ENCODE data around the gene ZNF789.
"Not testable (repeated sequence)": the region's sequence is repeated elsewhere in the genome, so short reads cannot be mapped to it uniquely, and the experiment has no call there.

ZNF789 gene

GRCh38 chr7:99459087-99459486 lies 13.6 kb upstream of the ZNF789 start:
- peak; percentile 29 for DNase-seq

- no peak for DNase-seq
These were observed 12.0 kb upstream of the ZNF789 start for GRCh38 chr7:99460651-99461050.

DNA sequence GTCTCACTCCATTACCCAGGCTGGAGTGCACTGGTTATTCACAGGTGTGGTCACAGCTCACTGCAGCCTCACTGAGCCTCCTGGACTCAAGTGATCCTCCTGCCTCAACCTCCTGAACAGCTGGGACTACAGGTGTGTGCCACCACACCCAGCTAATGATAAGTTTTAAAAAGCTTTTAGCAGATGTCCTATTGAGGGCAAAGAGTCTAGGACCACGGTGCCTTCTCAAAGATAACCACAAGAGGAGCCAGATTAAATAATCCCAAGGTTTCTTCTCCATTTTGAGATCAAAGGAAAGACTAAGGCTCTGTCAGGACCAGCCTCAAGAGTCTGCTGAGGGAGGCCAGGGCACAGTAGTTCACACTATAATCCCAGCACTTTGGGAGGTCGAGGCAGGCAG lies 11.5 kb upstream of the ZNF789 start:
- no peak for DNase-seq

DNA sequence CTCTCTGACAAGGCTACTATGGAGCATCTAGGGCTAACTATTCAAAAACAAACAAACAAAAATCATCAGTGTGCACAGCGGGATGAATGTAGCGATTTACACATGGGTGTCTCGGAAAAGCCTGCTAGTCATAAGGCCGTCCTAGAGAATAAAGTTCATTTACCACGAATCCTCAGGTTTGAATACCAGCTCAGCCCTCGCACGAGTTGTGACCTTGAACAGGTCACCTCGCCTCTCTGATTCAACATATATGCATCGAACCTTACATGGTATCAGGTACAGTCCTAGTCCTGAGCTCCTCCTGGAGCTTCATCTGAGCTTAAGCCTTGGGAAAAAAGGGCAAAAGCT lies 7.3 kb upstream of the ZNF789 start:
- no peak for DNase-seq

DNA sequence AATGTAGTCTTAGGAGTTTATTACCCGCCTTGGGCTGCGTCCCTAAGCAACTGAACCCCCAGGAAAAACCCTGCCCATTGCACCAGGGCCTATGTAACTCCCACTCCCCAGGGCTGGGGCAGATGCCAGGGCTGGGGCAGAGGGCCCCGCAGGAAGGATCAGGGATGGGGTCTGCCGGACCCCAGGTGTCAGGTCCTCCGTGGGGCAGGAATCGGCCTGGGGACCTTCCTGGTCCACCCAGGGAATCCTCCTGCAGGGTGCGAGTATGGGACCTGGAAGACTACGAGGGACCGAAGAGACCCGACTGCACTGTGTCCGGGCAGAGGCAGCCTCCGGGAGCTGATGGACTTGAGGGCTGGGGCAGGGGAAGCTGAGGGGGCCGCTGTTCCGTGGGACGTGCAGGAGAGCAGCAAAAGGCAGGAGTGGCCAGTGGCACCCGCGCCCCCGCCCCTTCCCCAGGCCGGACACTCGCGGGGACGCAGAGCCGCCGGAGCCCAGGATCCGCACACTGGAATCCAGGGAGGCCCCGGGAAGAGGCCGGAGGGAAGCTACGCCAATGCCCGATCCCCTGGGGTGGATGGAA lies 4.3 kb upstream of the ZNF789 start:
- DNase-seq: no peak

DNA sequence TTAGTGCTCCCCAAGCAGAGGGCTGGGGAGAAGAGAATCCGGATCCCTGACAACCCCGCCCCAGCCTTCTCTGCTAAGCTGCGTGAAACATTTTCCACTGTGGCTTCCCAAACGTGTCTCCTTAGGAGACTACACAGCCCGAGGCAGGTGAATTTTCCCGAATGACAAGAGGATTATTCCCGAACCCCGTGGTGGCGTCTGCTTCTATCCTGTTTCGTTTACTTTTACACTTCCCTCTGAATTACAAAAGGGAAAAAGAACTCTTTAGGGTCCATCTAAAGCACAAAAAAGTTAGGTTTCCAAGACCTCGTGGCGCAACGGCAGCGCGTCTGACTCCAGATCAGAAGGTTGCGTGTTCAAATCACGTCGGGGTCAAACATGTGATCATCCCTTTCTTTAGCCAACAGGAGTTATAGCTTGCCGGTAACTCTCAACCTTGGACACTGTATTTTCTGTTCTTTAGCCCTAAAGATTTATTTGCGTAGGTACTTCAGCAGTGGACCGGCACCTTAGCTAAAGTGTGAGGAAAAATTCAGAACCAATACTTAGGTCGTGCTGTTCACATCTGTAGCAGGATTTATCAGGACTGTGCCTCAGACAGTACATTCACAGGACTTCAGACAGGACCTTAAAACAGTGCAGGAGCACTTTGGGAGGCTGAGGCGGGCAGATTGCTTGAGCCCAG lies 3.2 kb upstream of the ZNF789 start:
- no peak for DNase-seq

DNA sequence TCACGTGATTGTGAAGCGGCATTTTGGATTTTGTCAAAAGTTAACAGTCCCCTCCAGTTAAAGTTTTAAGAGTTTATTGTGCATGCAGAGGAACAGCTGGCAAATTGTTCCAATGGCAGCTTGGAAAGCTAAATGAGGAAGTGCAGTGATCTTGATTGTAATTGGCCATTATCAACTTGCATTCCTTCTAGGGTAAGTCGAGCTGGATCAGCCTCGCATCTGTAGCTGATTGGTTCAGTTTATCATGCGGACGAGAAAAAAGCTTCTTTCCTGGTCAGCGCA lies 566 bp downstream of the ZNF789 start:
- no peak for DNase-seq

DNA sequence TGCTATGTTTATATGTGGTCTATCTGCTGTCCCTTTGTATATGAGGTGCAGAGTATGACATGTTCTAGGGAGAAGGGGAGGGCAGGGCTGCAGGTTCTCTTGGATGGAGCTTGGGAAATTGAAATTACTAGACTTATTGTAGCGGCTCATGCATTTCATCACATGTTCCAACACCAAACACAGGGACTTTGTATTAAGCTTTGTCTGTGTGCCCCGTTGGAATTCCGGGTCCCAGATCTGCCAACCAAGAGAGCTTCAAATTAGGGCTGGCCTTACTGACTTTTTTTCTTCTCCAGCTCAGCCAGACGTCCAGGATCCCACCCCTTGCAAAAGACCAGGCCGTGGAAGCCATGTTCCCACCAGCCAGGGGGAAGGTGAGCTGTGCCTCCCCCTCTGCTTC lies 3.4 kb downstream of the ZNF789 start:
- DNase-seq: no peak

- no peak for DNase-seq
These were observed 6.1 kb downstream of the ZNF789 start for GRCh38 chr7:99478464-99479440.

- DNase-seq: no peak
These were observed 12.4 kb downstream of the ZNF789 start for GRCh38 chr7:99485094-99485493.

DNA sequence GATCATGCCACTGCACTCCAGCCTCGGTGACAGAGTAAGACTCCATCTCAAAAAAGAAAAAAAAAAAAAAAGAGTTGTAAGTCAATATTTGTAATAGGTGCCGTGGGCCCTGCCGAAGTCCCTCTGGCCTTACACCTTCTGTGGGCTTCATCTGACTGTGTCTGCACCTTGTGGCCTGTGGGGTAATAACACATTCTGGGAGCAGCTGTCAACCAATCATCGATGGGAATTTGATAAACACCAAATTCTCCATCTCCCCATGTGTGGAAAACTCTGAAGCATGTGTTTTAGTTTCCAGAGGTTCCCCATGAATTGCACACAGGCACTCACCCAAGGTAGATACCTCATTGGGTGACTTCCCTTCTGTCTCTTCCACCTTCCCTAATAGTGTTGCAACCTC lies 16.5 kb downstream of the ZNF789 start:
- DNase-seq: no peak

DNA sequence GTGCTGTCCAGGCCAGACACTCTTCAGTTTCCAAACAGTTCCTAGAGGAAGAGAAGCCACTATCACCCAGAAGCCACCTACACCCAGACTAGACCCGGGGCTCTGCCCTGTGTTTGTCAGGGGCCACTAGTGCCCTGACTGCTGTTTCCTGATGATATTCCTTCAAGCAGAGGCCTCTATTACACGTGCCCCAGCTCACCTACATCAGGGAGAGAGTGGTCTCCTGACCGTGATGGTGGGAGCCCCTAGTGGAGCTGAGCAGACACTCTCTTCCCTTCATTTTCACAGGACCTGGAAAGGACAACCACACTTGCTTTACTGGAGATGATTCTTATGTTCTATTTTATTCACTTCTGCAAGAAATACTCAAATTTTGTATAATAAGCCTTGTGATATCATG lies 18.2 kb downstream of the ZNF789 start:
- DNase-seq: no peak

DNA sequence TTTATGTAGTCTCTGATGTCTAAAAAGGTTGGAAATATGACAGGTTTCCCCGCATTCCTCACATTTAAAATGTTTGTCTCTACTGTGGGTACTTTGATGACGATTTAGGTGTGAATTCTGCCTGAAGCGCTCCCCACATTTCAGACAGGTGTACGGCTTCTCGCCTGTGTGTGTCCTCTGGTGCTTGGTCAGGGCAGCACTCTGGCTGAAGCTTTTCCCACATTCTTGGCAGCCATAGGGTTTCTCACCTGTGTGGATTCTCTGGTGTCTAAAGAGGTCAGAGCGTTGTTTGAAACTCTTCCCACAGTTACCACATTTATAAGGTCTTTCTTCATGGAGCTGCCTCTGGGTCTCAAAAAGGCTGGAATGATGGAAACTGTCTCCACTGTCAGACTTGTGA lies 21.1 kb downstream of the ZNF789 start:
- no peak for DNase-seq

DNA sequence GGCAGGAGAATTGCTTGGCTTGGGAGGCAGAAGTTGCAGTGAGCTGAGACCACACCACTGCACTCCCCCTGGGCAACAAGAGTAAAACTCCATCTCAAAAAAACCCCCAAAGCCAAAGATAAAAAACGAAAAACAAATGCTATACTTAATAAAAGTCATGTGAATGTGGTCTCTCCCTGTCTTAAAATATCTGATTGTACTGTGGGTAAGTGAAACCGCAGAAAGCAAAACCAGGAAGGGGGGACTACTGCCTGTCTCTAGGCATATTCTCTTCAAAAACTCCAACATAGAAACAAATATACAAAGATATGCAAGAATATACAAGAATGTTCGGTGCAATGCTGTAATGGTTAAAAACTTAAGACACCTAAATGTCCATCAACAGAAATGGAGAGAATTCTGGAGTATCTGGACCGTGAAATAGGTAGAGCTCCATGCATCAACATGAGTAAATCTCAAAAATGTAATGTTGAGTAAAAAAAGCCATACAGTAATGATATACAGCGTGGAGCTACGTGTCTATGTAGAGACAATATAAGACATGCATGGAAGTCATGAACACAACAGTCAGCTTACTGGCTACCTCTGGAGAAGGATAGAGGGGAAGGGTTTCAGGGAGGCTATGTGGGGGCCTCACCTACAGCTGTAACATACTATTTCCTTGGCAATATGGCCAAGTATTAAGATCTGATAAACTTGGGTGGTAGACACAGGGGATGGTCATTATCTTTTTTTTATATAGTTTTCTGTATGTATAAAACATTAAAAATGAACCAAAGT lies 25.3 kb downstream of the ZNF789 start:
- no peak for DNase-seq

DNA sequence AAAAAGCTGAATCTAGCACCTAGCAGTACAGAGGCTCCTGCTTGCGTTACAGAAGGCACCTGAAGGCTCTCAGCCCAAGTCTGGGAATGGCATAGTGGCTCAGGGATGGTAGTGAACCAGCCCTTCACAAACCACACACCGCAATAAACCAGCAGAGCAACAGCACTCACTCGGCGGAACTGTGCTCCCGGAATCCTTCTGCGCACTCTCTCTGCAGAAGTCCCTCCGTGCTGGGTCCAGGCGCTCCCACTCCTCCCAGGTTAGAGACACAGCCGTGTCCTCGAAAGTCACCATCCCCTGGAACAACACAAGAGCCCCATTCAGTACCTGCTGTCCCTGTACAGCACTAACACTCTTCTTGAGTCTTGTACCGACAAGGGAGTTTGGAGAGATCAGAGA lies 25.9 kb downstream of the ZNF789 start:
- no peak for DNase-seq

GRCh38 chr7:99499371-99499720 lies 26.7 kb downstream of the ZNF789 start:
- no peak for DNase-seq

- DNase-seq: peak; percentile 87
These were observed 27.3 kb downstream of the ZNF789 start, which contains the start of gene ZNF394 for GRCh38 chr7:99499721-99500636. ZNF394 (minus strand) TSS chr7:99500281; CDS start chr7:99500093, 188 bp downstream.

DNA sequence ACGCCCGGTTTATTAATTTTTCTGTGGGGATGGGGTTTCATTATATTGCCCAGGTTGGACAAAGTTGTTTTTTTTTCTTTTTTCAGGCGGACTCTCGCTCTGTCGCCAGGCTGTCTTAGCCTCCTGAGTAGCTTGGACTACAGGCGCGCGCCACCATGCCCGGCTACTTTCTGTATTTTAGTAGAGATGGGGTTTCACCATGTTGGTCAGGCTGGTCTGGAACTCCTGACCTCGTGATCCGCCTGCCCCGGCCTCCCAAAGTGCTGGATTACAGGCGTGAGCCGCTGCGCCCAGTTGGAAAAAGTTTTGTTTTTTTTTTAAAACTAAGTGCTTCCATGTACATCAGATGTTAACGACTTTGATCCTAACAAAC lies 27.9 kb downstream of the ZNF789 start:
- DNase-seq: no peak

DNA sequence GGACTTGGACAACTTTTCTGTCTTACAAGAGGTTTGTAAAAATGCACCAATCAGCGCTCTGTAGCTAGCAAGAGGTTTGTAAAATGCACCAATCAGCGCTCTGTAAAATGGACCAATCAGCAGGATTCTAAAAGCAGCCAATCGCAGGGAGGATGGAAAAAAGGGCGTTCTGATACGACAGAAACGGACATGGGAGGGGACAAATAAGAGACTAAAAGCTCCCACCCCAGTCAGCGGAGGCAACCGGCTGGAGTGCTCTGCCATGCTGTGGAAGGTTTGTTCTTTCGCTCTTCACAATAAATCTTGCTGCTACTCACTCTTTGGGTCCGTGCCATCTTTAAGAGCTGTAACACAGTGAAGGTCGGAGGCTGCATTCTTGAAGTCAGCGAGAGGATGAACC lies 28.5 kb downstream of the ZNF789 start:
- not testable (repeated sequence) for DNase-seq

GRCh38 chr7:99504281-99504602 lies 31.6 kb downstream of the ZNF789 start:
- peak; percentile 95 for DNase-seq

GRCh38 chr7:99504603-99505323 lies 32.1 kb downstream of the ZNF789 start, which contains the start of gene ZKSCAN5:
ZKSCAN5 (plus strand) TSS chr7:99504662; CDS start chr7:99506045, 1,383 bp downstream.
- DNase-seq: peak; percentile 93

GRCh38 chr7:99505324-99505662 lies 32.6 kb downstream of the ZNF789 start:
- no peak for DNase-seq
